Astrocyte of the spinal cord (primary cell): ENCODE data around the gene ENO3.
"Not testable (repeated sequence)": the region's sequence is repeated elsewhere in the genome, so short reads cannot be mapped to it uniquely, and the experiment has no call there.

ENCODE experiments used
- DNase-seq: peaks from one replicate; pipeline ENCODE4 v3.0.0; 2011; ENCODE audit warnings: low read depth, low spot score
- H3K4me3 ChIP-seq: 2 replicates; pipeline ENCODE4 v1.5.1; 2011; ENCODE audit warnings: low read depth, mild to moderate bottlenecking, low read length, moderate library complexity
- CTCF ChIP-seq: IDR thresholded peaks from 2 replicates; pipeline ENCODE4 v1.5.1; 2012; ENCODE audit warnings: low read depth, mild to moderate bottlenecking, low read length, inconsistent platforms
- in situ Hi-C: cut with HindIII; loops from 2 replicates; pipeline ENCODE4 v1.10.0; 2017; ENCODE audit warnings: low sequenced_read_pairs

The ENO3 gene

GRCh38 chr17:4908711-4909496 lies 42.0 kb upstream of the ENO3 start:
- in situ Hi-C loops: no loop called here
- TF ChIP-seq CTCF: peak; percentile 86
- H3K4me3 ChIP-seq: no peak overlapping the region
- peak; percentile 94 for DNase-seq

GRCh38 chr17:4913994-4914393 lies 36.9 kb upstream of the ENO3 start:
- no peak overlapping the region for H3K4me3 ChIP-seq
- no peak for DNase-seq
- TF ChIP-seq CTCF: no peak
- in situ Hi-C loops: no loop called here

GRCh38 chr17:4914551-4914950 lies 36.4 kb upstream of the ENO3 start:
- in situ Hi-C loops, DNase-seq: not testable (repeated sequence)

GRCh38 chr17:4919511-4920047 lies 31.3 kb upstream of the ENO3 start:
- no peak overlapping the region for H3K4me3 ChIP-seq
- DNase-seq: no peak
- no peak for TF ChIP-seq CTCF
- in situ Hi-C loops: no loop called here

More at GRCh38 chr17:4914551-4914950, 36.4 kb upstream of the ENO3 start:
- not testable (repeated sequence) for H3K4me3 ChIP-seq

- in situ Hi-C loops: no loop called here
- H3K4me3 ChIP-seq: no peak overlapping the region
Measured at GRCh38 chr17:4920351-4921048, 30.4 kb upstream of the ENO3 start.

GRCh38 chr17:4921320-4921719 lies 29.6 kb upstream of the ENO3 start:
- no peak overlapping the region for H3K4me3 ChIP-seq

More at GRCh38 chr17:4920351-4921048, 30.4 kb upstream of the ENO3 start:
- no peak for TF ChIP-seq CTCF
- DNase-seq: no peak

GRCh38 chr17:4926577-4927335 lies 24.2 kb upstream of the ENO3 start:
- in situ Hi-C loops, H3K4me3 ChIP-seq, DNase-seq: not testable (repeated sequence)

More at GRCh38 chr17:4921320-4921719, 29.6 kb upstream of the ENO3 start:
- in situ Hi-C loops: no loop called here
- TF ChIP-seq CTCF: no peak
- DNase-seq: no peak
